ENCODE results near the gene TRIM31.

DNA sequence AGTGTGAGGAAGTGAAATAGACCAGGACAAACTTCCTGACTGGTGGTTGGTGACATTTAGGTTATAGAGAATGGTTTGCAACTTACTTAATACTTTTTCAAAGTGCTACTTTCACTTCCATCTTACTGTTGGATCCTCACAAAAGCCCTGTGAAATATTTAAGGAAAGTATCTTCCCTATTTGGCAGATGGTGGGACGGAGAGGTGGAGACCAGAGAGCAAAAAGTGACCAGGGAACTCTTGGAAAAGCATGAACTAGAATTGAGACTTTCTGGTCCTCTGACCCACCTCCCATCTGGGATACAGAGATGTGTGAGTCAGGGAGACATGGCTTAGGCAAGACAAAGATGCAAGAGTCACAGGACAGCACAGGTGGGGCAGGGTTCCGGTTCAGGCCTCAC, 45.1 kb upstream of the TRIM31 start:
- TF ChIP-seq MAFK (IDR thresholded peaks at IDR 0.05; ENCODE audit: partially characterized antibody) (no peak), RCOR1 (IDR thresholded peaks at IDR 0.05; ENCODE audit: low read depth, low read length) (no peak), SREBF2 (IDR thresholded peaks at IDR 0.05) (no peak), POLR2A (IDR thresholded peaks at IDR 0.05; ENCODE audit: low read length) (no peak), JUNB (IDR thresholded peaks at IDR 0.05) (no peak), POLR2AphosphoS2 (conservative IDR thresholded peaks at IDR 0.05; ENCODE audit: low read length) (no peak), CHD4 (IDR thresholded peaks at IDR 0.05; ENCODE audit: borderline replicate concordance) (no peak), SMC3 (IDR thresholded peaks at IDR 0.05) (no peak), BHLHE40 (IDR thresholded peaks at IDR 0.05; ENCODE audit: low read depth, low read length) (no peak)
- TF ChIP-seq, protein P1, sequence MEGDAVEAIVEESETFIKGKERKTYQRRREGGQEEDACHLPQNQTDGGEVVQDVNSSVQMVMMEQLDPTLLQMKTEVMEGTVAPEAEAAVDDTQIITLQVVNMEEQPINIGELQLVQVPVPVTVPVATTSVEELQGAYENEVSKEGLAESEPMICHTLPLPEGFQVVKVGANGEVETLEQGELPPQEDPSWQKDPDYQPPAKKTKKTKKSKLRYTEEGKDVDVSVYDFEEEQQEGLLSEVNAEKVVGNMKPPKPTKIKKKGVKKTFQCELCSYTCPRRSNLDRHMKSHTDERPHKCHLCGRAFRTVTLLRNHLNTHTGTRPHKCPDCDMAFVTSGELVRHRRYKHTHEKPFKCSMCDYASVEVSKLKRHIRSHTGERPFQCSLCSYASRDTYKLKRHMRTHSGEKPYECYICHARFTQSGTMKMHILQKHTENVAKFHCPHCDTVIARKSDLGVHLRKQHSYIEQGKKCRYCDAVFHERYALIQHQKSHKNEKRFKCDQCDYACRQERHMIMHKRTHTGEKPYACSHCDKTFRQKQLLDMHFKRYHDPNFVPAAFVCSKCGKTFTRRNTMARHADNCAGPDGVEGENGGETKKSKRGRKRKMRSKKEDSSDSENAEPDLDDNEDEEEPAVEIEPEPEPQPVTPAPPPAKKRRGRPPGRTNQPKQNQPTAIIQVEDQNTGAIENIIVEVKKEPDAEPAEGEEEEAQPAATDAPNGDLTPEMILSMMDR (IDR thresholded peaks at IDR 0.05) = no peak
